K562 (cell line): Measurements from ENCODE around the gene SUFU. TPM values are rescaled to one million over a fixed set of nuclear protein-coding genes. Genes with fewer than 3 reads are reported as not detected.

ENCODE experiments used
- ATAC-seq: fragments of 200-7000 bp; cut with Tn5 transposase; 3 replicates; pipeline ENCODE4 v1.9.1; 2020; ENCODE audit warnings: moderate library complexity
- BruUV-seq: library from RNA; stranded (reverse); fragments of 400-500 nt; replicated peaks from 2 replicates; lab custom pipeline; 2021; lab: Mats Ljungman, UMichigan
- CTCF ChIA-PET: fragments of 300-600 bp; formaldehyde crosslinking; extraction: SDS; loops from one replicate; lab custom pipeline; 2021; ENCODE audit warnings: low intra/inter-chr PET ratio; lab: Yijun Ruan, JAX
- POLR2A ChIA-PET: fragments of 300-600, 350-650 bp; sonication (Branson Sonifier 250); formaldehyde crosslinking; extraction: SDS; loops from one replicate; lab custom pipeline; 2021; ENCODE audit warnings: antibody characterized with exemption, inconsistent platforms; lab: Yijun Ruan, JAX
- DNase-seq, 4 experiments: peaks; one replicate each; pipeline versions ENCODE4 v3.0.0 to v3.0.0-alpha.2; 2011 to 2018; ENCODE audit warnings: low spot score in 3 of 4, mixed read lengths in 3 of 4; ENCODE audit errors: extremely low read depth in 1 of 4
- FAIRE-seq: peaks from 2 replicates; lab custom pipeline; 2011; peaks lifted over from hg19 to GRCh38; lab: Jason Lieb, UNC
- H2AFZ ChIP-seq: 2 replicates; pipeline ENCODE4 v1.6.0; 2011; ENCODE audit warnings: low read depth, low read length, control low read depth, inconsistent platforms
- H3K27ac ChIP-seq: fragments of 200-600 bp; 3 replicates; pipeline ENCODE4 v1.8.0; 2011; ENCODE audit warnings: low read depth, mild to moderate bottlenecking, control low read depth, inconsistent platforms, low read length, moderate library complexity, mixed read lengths; ENCODE audit errors: extremely low read depth
- H3K27me3 ChIP-seq, 2 experiments: fragments of 300-600 bp in 1 of 2; 2 replicates in 1 of 2; 3 replicates in 1 of 2; pipeline versions ENCODE4 v1.6.0 to v1.8.0; 2011; ENCODE audit warnings: inconsistent platforms in 2 of 2, low read length in 2 of 2, mild to moderate bottlenecking in 1 of 2, mixed read lengths in 1 of 2, moderate library complexity in 1 of 2; ENCODE audit not compliant: control insufficient read depth in 2 of 2, insufficient read depth in 2 of 2
- H3K36me3 ChIP-seq: fragments of 300-600 bp; 3 replicates; pipeline ENCODE4 v1.8.0; 2011; ENCODE audit warnings: mild to moderate bottlenecking, low read length, inconsistent platforms; ENCODE audit not compliant: control insufficient read depth, insufficient read depth
- H3K4me1 ChIP-seq, 2 experiments: fragments of 200-600 bp in 1 of 2; replicated peaks in 1 of 2; 2 replicates in 1 of 2; 3 replicates in 1 of 2; pipeline versions ENCODE4 v1.5.1 to v1.8.0; 2011; ENCODE audit warnings: inconsistent platforms in 2 of 2, low read length in 2 of 2, mild to moderate bottlenecking in 1 of 2, mixed read lengths in 1 of 2, moderate library complexity in 1 of 2; ENCODE audit not compliant: control insufficient read depth in 2 of 2, insufficient read depth in 2 of 2
- H3K4me2 ChIP-seq: 2 replicates; pipeline ENCODE4 v1.6.1; 2011; ENCODE audit warnings: low read length, control low read depth, inconsistent platforms, mixed read lengths; ENCODE audit not compliant: insufficient read depth
- H3K4me3 ChIP-seq: fragments of 200-600 bp; sonication (generic), shearing (Covaris generic); 2 replicates; pipeline ENCODE4 v1.5.1; 2016; ENCODE audit warnings: control low read depth, inconsistent platforms
- H3K79me2 ChIP-seq: fragments of 200-600 bp; 3 replicates; pipeline ENCODE4 v1.8.0; 2011; ENCODE audit warnings: low read length, inconsistent platforms; ENCODE audit not compliant: control insufficient read depth, insufficient read depth
- H3K9ac ChIP-seq, 2 experiments: 2 replicates each; pipeline versions ENCODE4 v1.6.0 to v1.6.1; 2011; ENCODE audit warnings: low read depth in 2 of 2, low read length in 2 of 2, control low read depth in 1 of 2, inconsistent platforms in 1 of 2, mild to moderate bottlenecking in 1 of 2, mixed read lengths in 1 of 2; ENCODE audit not compliant: insufficient read depth in 1 of 2
- H3K9me1 ChIP-seq: one replicate; pipeline ENCODE4 v1.6.0; 2011; ENCODE audit warnings: inconsistent platforms, mild to moderate bottlenecking, low read length, moderate library complexity; ENCODE audit not compliant: control insufficient read depth, insufficient read depth
- H3K9me3 ChIP-seq: replicated peaks from 2 replicates; pipeline ENCODE4 v1.5.1; 2011; ENCODE audit warnings: low read depth, low read length, inconsistent platforms; ENCODE audit not compliant: control insufficient read depth, insufficient read depth
- H4K20me1 ChIP-seq: replicated peaks from 2 replicates; pipeline ENCODE4 v1.6.1; 2011; ENCODE audit warnings: low read length, inconsistent platforms, mixed read lengths; ENCODE audit not compliant: control insufficient read depth, insufficient read depth
- DPF2 ChIP-seq: fragments of 450-650 bp; IDR thresholded peaks from 2 replicates; pipeline ENCODE4 v1.6.1; 2016
- E2F3 ChIP-seq: fragments of 250-450 bp; sonication (Bioruptor Pico); IDR thresholded peaks from 2 replicates; pipeline ENCODE4 v1.4.0; 2020; ENCODE audit warnings: mild to moderate bottlenecking
- EHMT2 ChIP-seq: fragments of 450-650 bp; IDR thresholded peaks from 2 replicates; pipeline ENCODE4 v1.6.1; 2018; ENCODE audit warnings: antibody characterized with exemption
- KLF13 ChIP-seq: fragments of 450-650 bp; IDR thresholded peaks from 2 replicates; pipeline ENCODE4 v1.6.1; 2016; ENCODE audit warnings: missing genetic modification characterization, low read depth, mild to moderate bottlenecking, missing compliant biosample characterization, moderate library complexity, borderline replicate concordance
- PRPF4 ChIP-seq: fragments of 200-400 bp; formaldehyde crosslinking; IDR thresholded peaks from one replicate; pipeline ENCODE4 v1.6.1; 2017; ENCODE audit warnings: low read length, low read depth, mild to moderate bottlenecking; ENCODE audit not compliant: insufficient read depth, poor library complexity, severe bottlenecking
- RB1 ChIP-seq: fragments of 450-650 bp; IDR thresholded peaks from 2 replicates; pipeline ENCODE4 v1.6.1; 2017; ENCODE audit warnings: low read depth, mild to moderate bottlenecking
- SAFB ChIP-seq: fragments of 200-400 bp; formaldehyde crosslinking; IDR thresholded peaks from 2 replicates; pipeline ENCODE4 v1.6.1; 2017; ENCODE audit warnings: low read depth, low read length, borderline replicate concordance
- ZNF347 ChIP-seq: fragments of 450-650 bp; formaldehyde crosslinking; IDR thresholded peaks from 2 replicates; pipeline ENCODE4 v1.4.0; 2020; ENCODE audit warnings: low read depth, mild to moderate bottlenecking, moderate library complexity
- ZNF444 ChIP-seq: fragments of 250-450 bp; sonication (Bioruptor Pico); IDR thresholded peaks from 2 replicates; pipeline ENCODE4 v1.4.0; 2020; ENCODE audit warnings: mild to moderate bottlenecking, moderate library complexity
- ZNF76 ChIP-seq: fragments of 250-450 bp; sonication (Bioruptor Pico); IDR thresholded peaks from 2 replicates; pipeline ENCODE4 v1.4.0; 2020; ENCODE audit warnings: mild to moderate bottlenecking, moderate library complexity, borderline replicate concordance
- WGBS: fragments of 100-300 bp; shearing (Covaris generic); methylation state at CpG from one replicate; pipeline ENCODE4 v1.1.6; 2016; ENCODE audit warnings: low coverage, mixed read lengths; ENCODE audit not compliant: insufficient coverage; ENCODE audit errors: missing lambda C conversion rate; 5-methylcytosine and 5-hydroxymethylcytosine counted together
- in situ Hi-C: fragments of 300-500 bp; cut with MboI; formaldehyde crosslinking; loops from 4 replicates; pipeline ENCODE4 v1.15.0; 2018; ENCODE audit warnings: inconsistent platforms, mixed read lengths
- intact Hi-C: fragments of 100-400 bp; cut with micrococcal nuclease; formaldehyde crosslinking; loops from 2 replicates; pipeline ENCODE4 v1.14.2; 2022
- polyA plus RNA-seq, 8 experiments: library from polyadenylated mRNA; depleted of rRNA in 4 of 8; stranded (reverse) in 5 of 8; unstranded in 3 of 8; fragments of >200 nt; fragmentation: Nextera tagmentation in 2 of 8; fragmentation: Illumina TruSeq in 1 of 8; extraction: Ambion mirVana in 2 of 8; extraction: Trizol in 1 of 8; gene quantifications; 2 replicates each; pipeline versions ENCODE4 v1.2.1 to v1.2.3, GENCODE V29; 2011 to 2014; ENCODE audit warnings: inconsistent platforms in 1 of 8, missing spikeins in 1 of 8
- total RNA-seq, 7 experiments: library from RNA; depleted of rRNA in 6 of 7; stranded (reverse); fragments of >200 nt in 6 of 7; fragmentation: Illumina TruSeq in 2 of 7; extraction: Trizol in 2 of 7; gene quantifications; 2 replicates each; pipeline versions ENCODE4 v1.2.1 to v1.2.3, GENCODE V29; 2011 to 2021; ENCODE audit warnings: low replicate concordance in 1 of 7
- TF ChIP-seq, protein P1 (sequence below), 2 experiments: fragments of 450-650 bp; conservative IDR thresholded peaks; 2 replicates each; pipeline ENCODE4 v1.6.1; 2017; ENCODE audit warnings: mild to moderate bottlenecking in 2 of 2, moderate library complexity in 2 of 2
- TF ChIP-seq, protein P2 (sequence below): fragments of 250-450 bp; sonication (Bioruptor Pico); IDR thresholded peaks from 2 replicates; pipeline ENCODE4 v1.4.0; 2020; ENCODE audit warnings: mild to moderate bottlenecking, moderate library complexity
- TF ChIP-seq, protein P3 (sequence below): sonication (generic); formaldehyde crosslinking; IDR thresholded peaks from 2 replicates; pipeline ENCODE4 v1.8.0; 2022; ENCODE audit warnings: missing genetic modification reagents, mild to moderate bottlenecking, borderline replicate concordance

Gene SUFU
- total and polyA plus RNA-seq, 9 of the 15 experiments (the other 6 are each of a cell fraction or from before 2014, with no cell fraction given), result 0.59 to 6.3 (median 0.82) TPM

DNA sequence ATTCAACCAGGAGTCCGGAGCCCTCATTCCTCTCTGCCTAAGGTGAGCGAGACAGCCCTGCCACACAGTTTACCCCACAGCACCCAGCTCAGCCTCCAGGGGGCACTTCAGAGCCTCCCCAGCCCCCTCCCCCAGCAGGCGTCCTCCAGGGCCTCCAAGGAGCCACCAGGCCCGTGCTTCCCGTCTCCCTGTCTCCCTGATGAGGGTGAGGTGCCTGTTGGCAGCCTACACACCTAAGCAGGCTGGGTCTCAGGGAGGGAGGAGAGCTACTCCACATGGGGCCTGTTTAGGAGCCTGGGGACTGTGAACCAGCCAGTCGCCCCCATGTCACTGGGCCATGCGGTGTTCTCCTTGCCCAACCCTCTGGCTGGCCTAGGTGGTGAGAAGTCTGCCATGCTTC is 111.6 kb downstream of the SUFU start:
- no peak overlapping the region; the same call in 2 of the 3 replicates for H3K27ac ChIP-seq
- POLR2A ChIA-PET, result interaction anchor here (1.1 kb wide), 1 partner anchor 164 kb away, joined by 4 read pairs; the partner anchor contains the start of gene C10orf95
- peaks cover 0 to 33% of the 10 kb centered on the region in 2 experiments; a peak in 4 of 5 replicates for H3K4me1 ChIP-seq
- peak overlapping the region; percentile 59; the same call in 1 of the 2 replicates for H2AFZ ChIP-seq
- H3K9me3 ChIP-seq, result no peaks in the 10 kb centered on the region
- H3K9me1 ChIP-seq, result peaks cover 2% of the 10 kb centered on the region
- BruUV-seq, result no TSS peak
- intact Hi-C loops (no loop called here), in situ Hi-C loops (loop anchor here (25.0 kb wide), 1 partner anchor 778 kb away; the partner anchor contains the start of gene KCNIP2)
- H3K9ac ChIP-seq, result peak overlapping the region in 1 of 2 experiments; percentile 75; a peak in 1 of 4 replicates
- H3K4me2 ChIP-seq, result no peak overlapping the region
- CTCF ChIA-PET, result no interaction called here
- peaks cover 6% of the 10 kb centered on the region; the same call in 2 of the 3 replicates for H3K36me3 ChIP-seq
- peak; percentile 96 for ATAC-seq
- no peak overlapping the region for H3K4me3 ChIP-seq
- no peaks in the 10 kb centered on the region for H4K20me1 ChIP-seq
- H3K27me3 ChIP-seq, result no peaks in the 10 kb centered on the region
- FAIRE-seq, result no peak
- H3K79me2 ChIP-seq, result no peaks in the 10 kb centered on the region
- WGBS, result 60% methylated on average over 4 of the region's 7 CpGs
- peak; percentile 63 to 70 (median 66) for DNase-seq
- TF ChIP-seq DPF2 (no peak), RB1 (no peak), ZNF444 (CRISPR knock-in tag) (no peak), EHMT2 (no peak), SAFB (no peak), ZNF76 (CRISPR knock-in tag) (no peak), E2F3 (CRISPR knock-in tag) (no peak), PRPF4 (no peak), ZNF347 (CRISPR knock-in tag) (no peak), KLF13 (tag) (no peak)
- TF ChIP-seq, protein P1, sequence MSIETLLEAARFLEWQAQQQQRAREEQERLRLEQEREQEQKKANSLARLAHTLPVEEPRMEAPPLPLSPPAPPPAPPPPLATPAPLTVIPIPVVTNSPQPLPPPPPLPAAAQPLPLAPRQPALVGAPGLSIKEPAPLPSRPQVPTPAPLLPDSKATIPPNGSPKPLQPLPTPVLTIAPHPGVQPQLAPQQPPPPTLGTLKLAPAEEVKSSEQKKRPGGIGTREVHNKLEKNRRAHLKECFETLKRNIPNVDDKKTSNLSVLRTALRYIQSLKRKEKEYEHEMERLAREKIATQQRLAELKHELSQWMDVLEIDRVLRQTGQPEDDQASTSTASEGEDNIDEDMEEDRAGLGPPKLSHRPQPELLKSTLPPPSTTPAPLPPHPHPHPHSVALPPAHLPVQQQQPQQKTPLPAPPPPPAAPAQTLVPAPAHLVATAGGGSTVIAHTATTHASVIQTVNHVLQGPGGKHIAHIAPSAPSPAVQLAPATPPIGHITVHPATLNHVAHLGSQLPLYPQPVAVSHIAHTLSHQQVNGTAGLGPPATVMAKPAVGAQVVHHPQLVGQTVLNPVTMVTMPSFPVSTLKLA (conservative IDR thresholded peaks at IDR 0.05), result 0 out of 4 replicates have a peak, but pooled peaks of 1 of the 2 experiments have one; percentile 9
- TF ChIP-seq, protein P2, sequence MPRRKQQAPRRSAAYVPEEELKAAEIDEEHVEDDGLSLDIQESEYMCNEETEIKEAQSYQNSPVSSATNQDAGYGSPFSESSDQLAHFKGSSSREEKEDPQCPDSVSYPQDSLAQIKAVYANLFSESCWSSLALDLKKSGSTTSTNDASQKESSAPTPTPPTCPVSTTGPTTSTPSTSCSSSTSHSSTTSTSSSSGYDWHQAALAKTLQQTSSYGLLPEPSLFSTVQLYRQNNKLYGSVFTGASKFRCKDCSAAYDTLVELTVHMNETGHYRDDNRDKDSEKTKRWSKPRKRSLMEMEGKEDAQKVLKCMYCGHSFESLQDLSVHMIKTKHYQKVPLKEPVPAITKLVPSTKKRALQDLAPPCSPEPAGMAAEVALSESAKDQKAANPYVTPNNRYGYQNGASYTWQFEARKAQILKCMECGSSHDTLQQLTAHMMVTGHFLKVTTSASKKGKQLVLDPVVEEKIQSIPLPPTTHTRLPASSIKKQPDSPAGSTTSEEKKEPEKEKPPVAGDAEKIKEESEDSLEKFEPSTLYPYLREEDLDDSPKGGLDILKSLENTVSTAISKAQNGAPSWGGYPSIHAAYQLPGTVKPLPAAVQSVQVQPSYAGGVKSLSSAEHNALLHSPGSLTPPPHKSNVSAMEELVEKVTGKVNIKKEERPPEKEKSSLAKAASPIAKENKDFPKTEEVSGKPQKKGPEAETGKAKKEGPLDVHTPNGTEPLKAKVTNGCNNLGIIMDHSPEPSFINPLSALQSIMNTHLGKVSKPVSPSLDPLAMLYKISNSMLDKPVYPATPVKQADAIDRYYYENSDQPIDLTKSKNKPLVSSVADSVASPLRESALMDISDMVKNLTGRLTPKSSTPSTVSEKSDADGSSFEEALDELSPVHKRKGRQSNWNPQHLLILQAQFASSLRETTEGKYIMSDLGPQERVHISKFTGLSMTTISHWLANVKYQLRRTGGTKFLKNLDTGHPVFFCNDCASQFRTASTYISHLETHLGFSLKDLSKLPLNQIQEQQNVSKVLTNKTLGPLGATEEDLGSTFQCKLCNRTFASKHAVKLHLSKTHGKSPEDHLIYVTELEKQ (CRISPR knock-in tag), result no peak
- TF ChIP-seq, protein P3, sequence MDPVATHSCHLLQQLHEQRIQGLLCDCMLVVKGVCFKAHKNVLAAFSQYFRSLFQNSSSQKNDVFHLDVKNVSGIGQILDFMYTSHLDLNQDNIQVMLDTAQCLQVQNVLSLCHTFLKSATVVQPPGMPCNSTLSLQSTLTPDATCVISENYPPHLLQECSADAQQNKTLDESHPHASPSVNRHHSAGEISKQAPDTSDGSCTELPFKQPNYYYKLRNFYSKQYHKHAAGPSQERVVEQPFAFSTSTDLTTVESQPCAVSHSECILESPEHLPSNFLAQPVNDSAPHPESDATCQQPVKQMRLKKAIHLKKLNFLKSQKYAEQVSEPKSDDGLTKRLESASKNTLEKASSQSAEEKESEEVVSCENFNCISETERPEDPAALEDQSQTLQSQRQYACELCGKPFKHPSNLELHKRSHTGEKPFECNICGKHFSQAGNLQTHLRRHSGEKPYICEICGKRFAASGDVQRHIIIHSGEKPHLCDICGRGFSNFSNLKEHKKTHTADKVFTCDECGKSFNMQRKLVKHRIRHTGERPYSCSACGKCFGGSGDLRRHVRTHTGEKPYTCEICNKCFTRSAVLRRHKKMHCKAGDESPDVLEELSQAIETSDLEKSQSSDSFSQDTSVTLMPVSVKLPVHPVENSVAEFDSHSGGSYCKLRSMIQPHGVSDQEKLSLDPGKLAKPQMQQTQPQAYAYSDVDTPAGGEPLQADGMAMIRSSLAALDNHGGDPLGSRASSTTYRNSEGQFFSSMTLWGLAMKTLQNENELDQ (CRISPR knock-in tag), result no peak
